Frontal cortex (tissue), 4 donors: ENCODE measurements around the gene SNED1. TPM values are rescaled to one million over a fixed set of nuclear protein-coding genes. Genes with fewer than 3 reads are reported as not detected.
"Not testable (repeated sequence)": the region's sequence is repeated elsewhere in the genome, so short reads cannot be mapped to it uniquely, and the experiment has no call there.

Experiments
- DNase-seq, 2 donors: peaks; one replicate each; pipeline ENCODE4 v3.0.0; 2012; ENCODE audit warnings: low spot score in 2 of 2
- FAIRE-seq: peaks from 2 replicates; lab custom pipeline; 2012; peaks lifted over from hg19 to GRCh38; lab: Jason Lieb, UNC
- total RNA-seq: library from RNA; depleted of rRNA; stranded (reverse); fragments of >200 nt; gene quantifications from one replicate; pipeline ENCODE4 v1.2.3, GENCODE V29; 2014
- donor health status: control.
- donor health status: control.
- donor health status: control.

Gene SNED1
- total RNA-seq, 1 donor from 2014 or later: 4.5 TPM

DNA sequence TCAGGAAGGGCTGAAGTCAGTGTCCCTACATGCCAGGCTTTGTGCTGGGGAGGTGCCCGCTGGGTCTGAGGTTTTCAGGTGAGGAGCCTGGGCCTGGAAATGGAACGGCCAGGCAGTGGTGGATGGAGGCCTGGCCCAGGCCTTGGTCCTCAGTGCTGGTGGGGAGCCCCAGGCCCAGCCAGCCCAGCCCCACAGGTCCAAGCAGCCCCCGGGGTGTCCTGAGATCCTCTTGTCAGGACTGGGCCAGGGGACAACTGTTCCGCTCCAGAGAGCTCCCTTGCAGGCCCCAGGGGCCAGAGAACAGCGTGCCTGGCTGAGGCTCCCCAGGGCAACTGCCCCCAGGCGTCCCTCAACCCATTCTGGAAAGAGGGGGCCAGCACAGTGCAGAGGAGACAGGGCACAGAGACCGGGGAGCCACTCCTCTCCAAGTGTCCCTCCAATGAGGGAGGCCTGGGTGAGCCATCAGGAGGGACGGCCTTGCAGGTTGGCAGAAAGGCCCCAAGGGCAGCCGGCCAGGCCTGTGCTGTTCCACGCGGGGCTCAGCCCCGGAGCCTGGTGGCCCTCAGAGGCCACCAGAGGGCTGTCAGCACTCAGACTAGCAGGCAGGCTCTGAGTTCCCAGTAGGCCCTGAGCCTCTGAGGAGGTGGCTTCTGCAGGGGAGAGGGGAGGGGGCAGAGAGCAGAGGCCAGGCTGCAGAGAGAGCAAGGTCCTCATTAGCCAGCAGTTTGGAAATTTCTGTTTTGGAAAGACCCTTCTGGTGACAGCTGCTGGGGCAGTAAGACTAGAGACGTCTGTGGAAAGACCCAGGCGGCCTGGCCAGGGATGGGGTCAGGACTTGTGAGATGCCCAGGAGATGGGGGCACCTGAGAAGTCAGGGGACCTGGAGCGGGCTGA is 29.4 kb upstream of the SNED1 start:
- DNase-seq (no peak), FAIRE-seq (no peak)

DNA sequence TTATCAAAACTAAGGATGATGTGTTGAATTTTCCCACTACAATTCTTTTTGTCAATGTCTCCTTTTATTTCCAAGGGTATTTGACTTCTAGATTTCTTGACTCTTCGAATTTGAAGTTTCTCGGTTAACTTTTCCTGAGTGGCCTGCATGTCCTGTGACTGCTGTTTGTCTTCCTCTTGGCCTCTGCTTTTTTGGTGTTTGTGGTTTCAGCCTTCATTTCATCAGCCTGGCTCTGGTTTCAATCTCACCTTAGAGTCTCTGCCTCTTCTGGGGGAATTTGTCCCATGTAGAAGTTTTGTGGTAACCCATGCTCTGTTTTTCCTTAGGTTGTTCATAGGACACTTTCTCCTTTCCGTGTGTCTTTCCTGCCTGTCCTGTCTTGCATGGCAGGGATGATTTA is 28.3 kb upstream of the SNED1 start:
- FAIRE-seq: no peak

DNA sequence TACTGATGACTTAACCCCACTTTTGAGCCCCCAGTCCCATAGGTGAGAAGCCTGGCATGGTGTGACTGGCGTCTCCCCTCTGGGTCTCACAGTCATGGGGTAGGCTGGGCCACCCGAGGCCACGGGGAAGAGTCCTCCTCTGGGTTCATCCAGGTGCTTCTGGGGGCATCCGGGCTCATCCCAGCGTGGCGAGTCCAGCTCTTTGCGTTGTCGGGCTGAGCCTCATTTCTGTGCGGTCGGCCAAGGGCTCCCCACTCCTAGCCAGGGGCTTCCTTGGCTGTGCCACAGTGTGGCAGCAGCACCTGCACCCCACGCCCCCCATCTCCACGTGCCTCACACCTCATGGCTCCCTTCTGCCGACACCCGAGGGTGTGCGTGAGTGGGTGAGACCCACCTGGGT is 27.6 kb upstream of the SNED1 start:
- no peak for FAIRE-seq

More for the DNA sequence above, 28.3 kb upstream of the SNED1 start:
- DNase-seq: no peak

DNA sequence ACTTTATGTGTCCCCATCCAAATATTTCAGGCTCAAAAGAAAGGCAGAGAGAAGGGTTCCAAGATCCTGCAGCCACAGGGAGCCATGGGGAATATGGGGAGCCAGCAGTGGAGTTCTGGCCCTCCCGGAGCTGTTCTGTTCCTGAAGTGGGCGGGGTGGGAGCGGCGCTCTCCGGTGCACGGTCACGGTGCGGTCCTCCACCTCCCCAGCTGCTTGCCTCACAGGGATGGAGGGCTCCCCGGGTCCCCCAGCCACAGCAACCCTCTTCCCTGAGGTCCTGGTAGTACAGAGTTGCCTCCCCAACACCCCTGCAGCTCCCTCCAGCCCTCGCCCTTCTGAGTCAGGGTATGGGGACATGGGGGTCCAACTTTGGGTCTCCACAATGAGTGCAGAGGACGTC is 26.2 kb upstream of the SNED1 start:
- no peak for DNase-seq
- FAIRE-seq: no peak

More for the DNA sequence above, 27.6 kb upstream of the SNED1 start:
- no peak for DNase-seq

DNA sequence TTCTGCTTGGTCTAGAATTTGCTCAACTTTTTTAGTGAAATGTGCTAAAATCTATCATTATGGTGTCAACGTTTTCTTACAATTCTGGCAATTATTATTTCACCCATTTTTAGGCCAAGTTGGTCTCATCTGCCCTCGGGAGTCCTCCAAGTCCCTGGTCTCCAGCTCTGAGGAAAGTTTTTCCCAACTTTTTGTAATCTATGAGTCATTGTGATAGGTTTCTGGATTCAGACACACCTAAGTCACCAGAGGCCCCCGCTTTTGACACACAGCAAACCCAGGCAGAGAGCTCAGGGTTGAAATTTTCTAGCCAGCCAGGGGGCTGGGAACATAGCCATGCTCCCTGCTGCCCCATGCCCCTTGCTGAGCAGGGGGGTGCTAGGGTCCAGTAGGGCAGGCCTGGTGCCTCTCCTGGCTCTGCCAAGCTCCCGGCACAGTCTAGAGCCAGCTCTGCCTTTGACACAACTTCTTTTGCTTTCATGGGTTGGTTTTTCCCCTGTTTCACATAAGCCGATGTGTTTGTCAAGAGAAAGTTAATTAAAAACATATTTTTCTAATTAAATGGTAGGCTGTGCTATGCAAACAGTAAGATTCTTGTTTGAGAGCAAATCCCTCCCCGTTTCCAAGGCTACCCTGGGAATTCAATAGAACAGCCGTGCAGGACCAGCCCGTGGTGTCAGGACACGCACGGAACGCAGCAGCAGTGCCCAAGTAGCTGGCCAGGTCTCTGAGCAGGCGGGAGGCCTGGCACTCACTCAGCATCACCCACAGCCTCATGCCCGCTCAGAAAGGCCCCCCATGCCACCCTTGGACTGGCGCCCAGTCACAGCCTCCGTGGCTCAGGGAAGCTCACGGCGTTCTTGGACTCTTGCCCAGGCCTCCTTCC is 25.5 kb upstream of the SNED1 start:
- peak in 1 of 2 donors; percentile 74 for DNase-seq
- no peak for FAIRE-seq

DNA sequence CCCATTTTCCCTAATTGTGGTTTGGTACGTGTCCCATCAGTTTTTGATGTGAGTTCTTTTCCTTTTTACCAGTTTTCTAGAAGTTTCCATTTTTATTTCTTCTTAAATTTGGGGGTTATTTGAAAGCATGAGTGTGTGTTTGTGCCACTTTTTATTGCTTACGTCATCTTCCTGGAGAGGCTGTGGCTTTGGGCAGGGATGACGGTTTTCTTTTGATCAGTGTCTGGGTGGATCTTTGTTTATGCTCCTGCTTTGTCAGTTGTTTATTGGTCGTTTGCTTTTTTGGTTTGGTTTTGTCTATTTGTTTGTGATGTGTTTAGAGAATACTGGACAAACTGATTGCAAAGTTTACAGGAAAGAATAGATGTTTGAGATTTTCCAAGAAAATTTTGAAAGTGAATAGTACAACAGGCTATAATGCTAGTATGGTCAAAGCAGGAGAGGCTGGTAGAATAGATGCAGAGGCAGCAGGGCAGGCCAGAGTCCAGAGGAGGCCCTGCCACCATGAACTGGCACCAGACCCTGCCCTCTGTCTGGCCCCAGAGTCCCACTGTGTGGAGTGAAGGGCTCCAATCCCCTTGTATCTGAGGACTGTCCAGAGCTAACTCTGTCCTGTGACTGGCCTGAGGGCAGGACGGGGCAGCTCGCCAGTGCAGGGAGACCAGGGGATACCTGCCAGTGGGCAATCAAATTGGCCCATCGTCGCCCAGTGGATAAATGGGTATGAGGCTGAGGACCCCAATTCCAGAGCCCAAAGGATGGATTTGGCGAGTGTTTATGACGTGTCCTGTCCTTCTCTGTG is 23.4 kb upstream of the SNED1 start:
- DNase-seq: no peak
- no peak for FAIRE-seq

DNA sequence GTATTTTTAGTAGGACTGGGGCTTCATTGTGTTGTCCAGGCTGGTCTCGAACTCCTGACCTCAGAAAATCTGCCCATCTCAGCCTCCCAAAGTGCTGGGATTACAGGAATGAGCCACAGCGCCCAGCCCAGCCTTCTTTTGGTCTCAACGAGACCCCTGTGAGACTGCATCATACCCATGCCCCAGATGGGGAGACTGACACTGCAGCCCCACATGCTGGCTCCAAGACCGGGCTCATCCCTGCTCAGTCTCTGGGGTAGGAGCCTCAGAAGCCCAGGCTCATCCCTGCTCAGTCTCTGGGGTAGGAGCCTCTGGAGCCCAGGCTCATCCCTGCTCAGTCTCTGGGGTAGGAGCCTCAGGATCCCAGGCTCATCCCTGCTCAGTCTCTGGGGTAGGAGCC is 22.5 kb upstream of the SNED1 start:
- DNase-seq, FAIRE-seq: not testable (repeated sequence)

DNA sequence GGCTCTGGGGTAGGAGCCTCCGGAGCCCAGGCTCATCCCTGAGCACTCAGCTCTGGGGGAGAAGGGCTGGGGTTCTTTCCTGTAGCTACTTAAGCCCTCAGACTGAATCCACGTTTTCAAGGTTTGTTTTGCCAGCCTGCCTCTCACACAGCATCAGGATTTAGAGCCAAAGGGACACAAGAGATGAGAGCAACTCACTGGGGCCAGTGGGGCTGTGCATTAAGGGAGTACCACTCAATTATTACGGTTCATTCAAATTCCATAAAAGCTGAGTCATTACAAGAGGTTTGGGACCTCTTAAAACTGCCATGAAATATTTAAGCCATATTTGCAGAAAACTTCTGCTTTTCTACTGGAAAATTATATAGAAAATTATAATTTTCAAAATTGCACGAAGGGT is 17.1 kb upstream of the SNED1 start:
- DNase-seq: no peak
- FAIRE-seq: no peak

DNA sequence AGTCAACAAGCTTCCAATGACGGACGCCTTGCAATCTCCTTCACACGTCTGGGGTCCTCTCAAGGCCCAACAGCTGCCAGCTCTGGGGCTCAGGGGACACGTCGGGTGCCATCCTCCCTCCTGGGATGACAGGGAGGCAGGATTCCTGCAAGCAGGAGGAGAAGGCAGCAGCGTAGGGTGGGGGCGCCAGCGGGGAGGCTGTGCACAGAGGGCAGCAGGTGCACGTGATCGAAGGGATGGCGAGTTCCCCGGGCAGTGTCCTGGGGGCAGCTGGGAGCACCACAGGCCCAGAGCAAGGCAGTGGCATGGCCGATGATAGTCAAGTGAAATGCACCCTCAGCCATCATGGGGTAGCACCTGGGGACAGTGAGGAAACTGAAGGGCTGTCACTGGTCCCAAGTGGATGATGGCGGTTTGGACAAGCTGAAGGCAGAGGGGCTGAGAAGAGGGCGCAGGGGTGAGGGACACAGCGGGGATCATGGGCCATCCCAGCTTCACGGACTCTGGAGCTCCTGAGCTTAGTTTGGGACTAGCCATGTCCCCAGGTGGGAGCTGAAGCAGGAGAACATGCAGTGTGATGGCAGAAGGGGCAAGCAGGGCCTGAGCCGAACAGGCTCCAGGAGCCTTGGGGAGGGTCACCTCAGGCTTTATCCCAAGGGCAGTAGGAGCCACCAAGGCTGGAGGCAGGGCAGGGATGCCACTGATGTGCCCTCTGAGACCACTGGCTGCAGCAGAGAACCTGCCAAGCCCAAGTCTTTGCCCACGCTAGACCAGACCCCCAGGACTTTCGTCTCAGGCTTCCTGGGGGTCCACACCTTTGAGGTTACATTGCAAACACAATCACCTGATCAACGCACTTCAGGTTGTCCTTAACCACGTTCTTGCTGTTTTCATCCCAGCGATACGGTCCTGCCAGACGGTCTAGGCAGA is 16.3 kb upstream of the SNED1 start:
- DNase-seq (no peak), FAIRE-seq (no peak)

DNA sequence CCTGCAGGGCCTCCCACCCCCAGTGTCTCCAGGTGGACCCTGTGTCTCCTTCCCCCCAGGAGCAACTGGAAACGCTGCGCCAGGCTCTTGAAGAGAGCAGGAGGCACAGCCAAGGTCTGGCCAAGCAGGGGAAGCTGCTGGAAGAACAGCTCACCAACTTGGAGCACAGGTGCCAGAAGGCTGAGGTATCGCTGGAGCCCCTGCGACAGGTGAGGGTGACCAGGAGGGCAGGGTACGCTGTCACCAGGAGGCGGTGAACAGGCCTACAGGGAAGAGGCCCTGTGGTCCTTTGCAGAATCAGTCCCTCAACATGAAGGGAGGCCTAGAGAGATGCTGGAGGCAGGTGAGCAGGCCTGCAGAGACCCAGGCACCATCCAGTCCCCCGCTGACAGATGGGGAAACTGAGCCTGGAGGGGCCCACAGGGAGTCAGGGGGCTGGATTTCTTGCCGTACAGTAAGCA is 15.6 kb upstream of the SNED1 start:
- no peak for DNase-seq
- no peak for FAIRE-seq

DNA sequence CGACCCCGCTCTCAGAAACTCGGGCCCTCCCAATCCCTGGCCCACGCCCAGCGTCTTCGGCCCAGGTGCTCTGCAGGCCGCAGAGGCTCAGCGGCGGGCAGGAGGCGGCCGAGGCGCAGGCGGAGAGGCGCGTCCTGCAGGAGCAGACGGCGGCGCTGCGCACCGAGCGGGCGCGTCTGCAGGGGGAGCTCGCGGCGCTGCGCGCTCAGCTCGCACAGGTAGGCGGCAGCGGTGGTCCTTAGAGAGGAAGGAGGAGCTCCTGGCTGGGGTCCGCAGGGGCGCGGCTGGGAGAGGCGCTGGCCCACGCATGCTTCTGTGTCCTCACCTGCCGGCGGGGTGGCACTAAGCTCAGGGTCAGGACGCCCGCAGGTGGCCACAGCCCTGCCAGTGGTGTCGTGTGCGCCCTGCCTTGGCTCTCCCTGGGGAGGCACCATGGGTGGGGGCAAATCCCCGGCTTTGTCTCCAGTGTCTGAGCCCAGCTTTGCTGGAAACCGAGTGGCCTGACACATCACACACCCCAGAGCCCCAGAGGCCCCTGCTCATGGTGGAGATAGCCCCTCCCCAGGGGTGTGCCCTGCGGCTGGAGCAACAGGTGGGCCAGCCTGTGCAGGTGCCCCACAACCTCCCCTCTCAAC is 14.9 kb upstream of the SNED1 start:
- FAIRE-seq (no peak), DNase-seq (no peak)

DNA sequence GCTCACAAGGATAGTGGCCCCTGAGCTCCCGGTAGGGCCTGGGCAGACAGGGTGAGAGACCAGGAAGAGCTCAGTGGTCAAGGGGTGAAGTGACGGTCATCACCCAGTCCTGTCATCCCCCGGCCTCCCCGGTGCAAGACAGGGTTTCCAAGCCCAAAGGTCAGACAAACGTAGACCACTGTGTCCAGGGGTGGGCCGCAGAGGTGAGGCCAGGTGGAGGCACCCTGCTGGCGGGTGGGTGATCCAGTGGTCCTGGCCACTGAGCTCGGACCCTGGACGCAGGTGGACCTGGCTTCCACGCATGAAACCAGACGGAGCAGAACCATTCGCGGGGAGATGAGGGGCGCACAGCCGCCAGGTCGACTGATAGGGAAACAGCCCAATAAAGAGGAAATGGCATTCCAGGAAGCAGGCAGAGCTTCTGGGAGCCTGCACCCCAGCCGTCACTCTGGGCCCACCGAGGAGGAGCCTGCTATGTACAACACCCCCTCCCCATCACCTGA is 14.4 kb upstream of the SNED1 start:
- no peak for FAIRE-seq
- no peak for DNase-seq

DNA sequence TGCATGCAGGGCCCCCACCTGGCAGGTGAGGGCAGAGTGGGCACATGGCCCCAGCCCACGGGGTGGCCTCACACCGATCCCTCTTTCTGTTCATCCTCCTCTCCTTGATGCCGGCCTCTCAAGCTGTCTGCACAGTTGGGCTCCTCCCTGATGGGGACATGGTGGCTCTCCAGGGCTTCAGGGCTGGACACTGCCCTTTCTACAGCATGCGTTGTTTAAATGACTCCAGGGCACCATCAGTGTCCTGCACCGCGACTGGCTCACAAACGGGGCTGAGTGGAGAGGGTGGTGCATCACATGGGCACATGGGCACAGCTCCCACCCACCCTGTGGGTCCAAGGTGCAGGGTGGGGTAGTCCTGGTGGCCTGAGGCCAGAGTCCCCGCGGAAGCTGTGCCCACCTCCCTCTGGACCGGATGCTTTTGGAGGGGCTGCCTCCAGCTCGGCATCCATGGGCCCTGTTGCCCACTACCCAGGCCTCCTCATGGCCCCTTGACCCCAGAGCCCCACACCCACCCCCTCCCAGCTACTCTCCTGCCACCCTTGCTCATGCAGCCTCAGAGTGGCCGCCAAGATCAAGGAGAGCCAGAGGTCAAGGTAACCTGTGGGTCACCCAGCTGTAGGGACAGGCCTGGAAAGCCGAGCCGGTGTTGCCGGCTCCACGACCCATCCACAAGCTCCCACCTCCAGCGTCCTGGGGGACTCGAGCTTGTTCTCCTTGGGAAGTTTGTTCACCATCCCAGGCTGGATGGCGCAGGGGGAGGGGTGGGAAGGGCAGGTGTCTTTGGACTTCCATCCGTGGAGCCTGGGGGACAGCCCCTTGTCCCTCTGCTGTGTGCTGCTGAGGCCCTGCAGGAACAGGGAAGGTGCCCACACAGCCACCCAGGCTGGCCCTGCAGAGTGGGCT is 12.3 kb upstream of the SNED1 start:
- DNase-seq (no peak), FAIRE-seq (no peak)

DNA sequence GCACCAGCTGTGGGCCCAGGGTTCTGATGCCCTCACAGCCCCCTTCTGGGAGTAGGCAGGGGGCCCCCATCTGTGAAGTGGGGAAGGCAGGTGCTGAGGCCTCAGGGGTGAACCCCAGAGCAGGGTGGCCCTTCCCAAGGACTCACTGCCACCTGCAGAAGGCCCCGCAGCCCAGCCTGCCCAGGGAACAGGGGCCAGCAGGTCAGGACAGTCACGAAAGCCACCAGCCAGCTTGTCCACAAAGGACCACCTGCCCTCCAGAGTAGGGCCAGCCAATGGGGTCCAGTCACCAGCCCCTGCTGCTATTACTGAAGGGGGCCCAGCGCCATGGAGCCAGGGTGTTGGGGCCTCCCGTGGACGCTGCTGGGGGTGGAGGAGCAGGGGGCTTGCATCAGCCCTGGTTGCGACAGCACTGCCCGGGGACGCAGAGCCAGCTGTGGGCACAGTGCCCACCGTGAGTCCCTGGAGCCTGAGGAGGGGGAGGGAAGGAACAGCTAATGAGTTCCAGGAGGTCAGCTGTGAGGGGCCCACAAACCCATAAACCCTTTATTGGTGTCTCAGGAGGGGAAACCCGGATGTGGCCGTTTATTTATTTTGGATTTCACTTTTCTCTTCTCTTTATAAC is 11.5 kb upstream of the SNED1 start:
- DNase-seq: no peak
- no peak for FAIRE-seq

DNA sequence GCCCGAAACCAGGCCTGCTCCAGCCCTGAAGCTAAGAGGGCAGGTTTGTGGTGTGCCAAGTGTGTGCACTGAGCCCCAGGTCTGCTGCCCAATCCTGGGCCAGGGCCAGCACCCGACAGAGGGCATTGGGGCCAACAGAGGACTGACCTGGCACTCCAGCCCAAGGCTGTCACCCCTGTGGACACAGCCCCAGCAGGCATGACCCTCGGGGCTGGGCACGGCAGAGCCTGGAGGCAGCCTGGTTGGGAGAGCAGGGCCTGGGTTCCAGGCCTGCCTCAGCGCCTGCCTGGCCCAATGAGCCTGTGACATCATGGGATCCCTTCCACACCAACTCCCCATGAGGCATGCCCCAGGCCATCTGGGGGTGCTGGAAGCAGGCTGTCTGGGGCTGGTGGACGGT is 10.8 kb upstream of the SNED1 start:
- FAIRE-seq (no peak), DNase-seq (no peak)

DNA sequence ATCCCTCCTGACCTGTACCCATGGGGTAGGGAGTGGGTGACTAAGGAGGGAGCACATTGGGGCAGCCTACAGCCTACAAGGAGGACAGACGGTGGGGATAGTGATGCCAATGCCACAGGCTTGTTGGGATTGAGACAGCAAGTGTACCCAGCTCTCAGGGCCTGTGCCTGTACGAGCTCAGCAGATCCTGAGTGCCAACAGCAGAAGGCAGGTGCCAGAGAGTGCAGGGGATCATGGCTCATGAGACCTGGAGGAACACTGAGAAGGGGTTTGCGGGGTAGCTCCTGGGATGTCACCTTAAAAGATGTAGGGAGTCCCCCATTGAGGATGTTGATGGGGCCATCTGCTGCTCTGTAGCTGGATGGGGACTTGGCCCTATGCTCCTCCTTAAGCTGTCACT is 10.3 kb upstream of the SNED1 start:
- no peak for FAIRE-seq
- DNase-seq: no peak
